KMS-11 (cell line): ENCODE measurements around the gene KLHL42.
"Not testable (repeated sequence)": the region's sequence is repeated elsewhere in the genome, so short reads cannot be mapped to it uniquely, and the experiment has no call there.

ENCODE experiments used
- H2AFZ ChIP-seq: fragments of 200-600 bp; sonication (generic); 2 replicates; pipeline ENCODE4 v1.6.1; 2016; ENCODE audit warnings: antibody characterized with exemption, mixed run types, low read depth
- H3K27ac ChIP-seq: fragments of 200-600 bp; sonication (generic); 2 replicates; pipeline ENCODE4 v1.6.1; 2016; ENCODE audit warnings: mild to moderate bottlenecking, mixed run types
- H3K27me3 ChIP-seq: fragments of 200-600 bp; sonication (generic); 2 replicates; pipeline ENCODE4 v1.6.1; 2017; ENCODE audit warnings: mild to moderate bottlenecking, low read depth, mixed run types, moderate library complexity; ENCODE audit not compliant: insufficient read depth
- H3K36me3 ChIP-seq: fragments of 200-600 bp; sonication (generic); 2 replicates; pipeline ENCODE4 v1.6.1; 2017; ENCODE audit warnings: mild to moderate bottlenecking, mixed run types; ENCODE audit not compliant: insufficient read depth
- H3K4me1 ChIP-seq: fragments of 200-600 bp; sonication (generic); 2 replicates; pipeline ENCODE4 v1.6.1; 2016; ENCODE audit warnings: mild to moderate bottlenecking, low read depth, mixed run types; ENCODE audit not compliant: poor library complexity, severe bottlenecking
- H3K4me2 ChIP-seq: fragments of 200-600 bp; sonication (generic); 2 replicates; pipeline ENCODE4 v1.7.0; 2016; ENCODE audit warnings: mild to moderate bottlenecking, mixed run types
- H3K4me3 ChIP-seq: fragments of 200-600 bp; sonication (generic); IDR thresholded peaks from 2 replicates; pipeline ENCODE4 v1.6.1; 2017; ENCODE audit warnings: low read depth, low read length, mixed read lengths; ENCODE audit not compliant: insufficient read depth
- H3K79me2 ChIP-seq: fragments of 200-600 bp; sonication (generic); 2 replicates; pipeline ENCODE4 v1.6.1; 2016; ENCODE audit warnings: low read depth, mixed run types; ENCODE audit not compliant: insufficient read depth
- H3K9ac ChIP-seq: fragments of 200-600 bp; sonication (generic); 2 replicates; pipeline ENCODE4 v1.6.1; 2016; ENCODE audit warnings: mild to moderate bottlenecking, mixed run types
- H4K20me1 ChIP-seq: fragments of 200-600 bp; sonication (generic); 2 replicates; pipeline ENCODE4 v1.6.1; 2016; ENCODE audit warnings: mild to moderate bottlenecking, mixed run types; ENCODE audit not compliant: insufficient read depth
- TF ChIP-seq, protein P1 (sequence below): fragments of 200-600 bp; sonication (generic); conservative IDR thresholded peaks from 2 replicates; pipeline ENCODE4 v1.6.1; 2017; ENCODE audit warnings: low read depth, mild to moderate bottlenecking, antibody characterized with exemption, low read length, moderate library complexity, mixed read lengths

Gene KLHL42, protein sequence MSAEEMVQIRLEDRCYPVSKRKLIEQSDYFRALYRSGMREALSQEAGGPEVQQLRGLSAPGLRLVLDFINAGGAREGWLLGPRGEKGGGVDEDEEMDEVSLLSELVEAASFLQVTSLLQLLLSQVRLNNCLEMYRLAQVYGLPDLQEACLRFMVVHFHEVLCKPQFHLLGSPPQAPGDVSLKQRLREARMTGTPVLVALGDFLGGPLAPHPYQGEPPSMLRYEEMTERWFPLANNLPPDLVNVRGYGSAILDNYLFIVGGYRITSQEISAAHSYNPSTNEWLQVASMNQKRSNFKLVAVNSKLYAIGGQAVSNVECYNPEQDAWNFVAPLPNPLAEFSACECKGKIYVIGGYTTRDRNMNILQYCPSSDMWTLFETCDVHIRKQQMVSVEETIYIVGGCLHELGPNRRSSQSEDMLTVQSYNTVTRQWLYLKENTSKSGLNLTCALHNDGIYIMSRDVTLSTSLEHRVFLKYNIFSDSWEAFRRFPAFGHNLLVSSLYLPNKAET

DNA sequence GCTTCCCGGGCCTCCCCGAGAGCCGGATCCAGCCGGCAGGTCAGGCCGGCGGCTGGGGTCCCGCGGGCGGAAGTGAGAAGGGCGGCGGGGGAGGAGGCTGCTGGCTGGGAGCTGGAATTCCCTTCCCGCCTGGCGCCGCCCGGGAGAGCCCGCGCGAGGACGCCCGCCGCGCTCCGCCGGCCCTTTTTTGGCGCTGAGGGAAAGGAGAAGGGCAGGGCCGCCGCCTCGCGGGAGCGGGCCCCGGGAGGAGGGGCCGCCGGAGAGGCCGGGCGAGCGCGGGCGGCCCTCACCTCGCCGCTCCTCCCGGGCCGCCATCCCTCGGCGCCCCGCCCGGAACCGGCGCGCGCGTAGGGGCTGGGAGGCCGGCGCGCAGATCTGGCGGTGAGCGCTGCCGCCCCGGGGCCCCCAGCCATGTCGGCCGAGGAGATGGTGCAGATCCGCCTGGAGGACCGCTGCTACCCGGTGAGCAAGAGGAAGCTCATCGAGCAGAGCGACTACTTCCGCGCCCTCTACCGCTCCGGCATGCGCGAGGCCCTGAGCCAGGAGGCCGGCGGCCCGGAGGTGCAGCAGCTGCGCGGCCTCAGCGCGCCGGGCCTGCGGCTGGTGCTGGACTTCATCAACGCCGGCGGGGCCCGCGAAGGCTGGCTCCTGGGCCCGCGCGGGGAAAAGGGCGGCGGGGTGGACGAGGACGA, at the start of gene KLHL42, which contains the start of gene MANSC4:
TSS of gene KLHL42 (plus strand) at position 314 of the 692 bp plus-strand sequence. CDS start at position 412, 98 bp downstream.
TSS of gene MANSC4 (minus strand) at position 317 of the 692 bp plus-strand sequence. CDS start 8,960 bp downstream, outside the sequence.
- Histone ChIP-seq H3K36me3 (no peaks in the 10 kb centered on the region), H3K27me3 (no peaks in the 10 kb centered on the region), H3K79me2 (0 out of 2 replicates have a peak, but pooled peaks cover 3% of the 10 kb centered on the region), H2AFZ (peak within 1 kb of the TSS; percentile 94), H3K4me1 (peaks cover 10% of the 10 kb centered on the region), H3K4me3 (no peak within 1 kb of the TSS), H3K9ac (peak within 1 kb of the TSS; percentile 78), H3K27ac (peak within 1 kb of the TSS; percentile 54), H4K20me1 (no peaks in the 10 kb centered on the region), H3K4me2 (peak within 1 kb of the TSS; percentile 88)
- TF ChIP-seq, protein P1, sequence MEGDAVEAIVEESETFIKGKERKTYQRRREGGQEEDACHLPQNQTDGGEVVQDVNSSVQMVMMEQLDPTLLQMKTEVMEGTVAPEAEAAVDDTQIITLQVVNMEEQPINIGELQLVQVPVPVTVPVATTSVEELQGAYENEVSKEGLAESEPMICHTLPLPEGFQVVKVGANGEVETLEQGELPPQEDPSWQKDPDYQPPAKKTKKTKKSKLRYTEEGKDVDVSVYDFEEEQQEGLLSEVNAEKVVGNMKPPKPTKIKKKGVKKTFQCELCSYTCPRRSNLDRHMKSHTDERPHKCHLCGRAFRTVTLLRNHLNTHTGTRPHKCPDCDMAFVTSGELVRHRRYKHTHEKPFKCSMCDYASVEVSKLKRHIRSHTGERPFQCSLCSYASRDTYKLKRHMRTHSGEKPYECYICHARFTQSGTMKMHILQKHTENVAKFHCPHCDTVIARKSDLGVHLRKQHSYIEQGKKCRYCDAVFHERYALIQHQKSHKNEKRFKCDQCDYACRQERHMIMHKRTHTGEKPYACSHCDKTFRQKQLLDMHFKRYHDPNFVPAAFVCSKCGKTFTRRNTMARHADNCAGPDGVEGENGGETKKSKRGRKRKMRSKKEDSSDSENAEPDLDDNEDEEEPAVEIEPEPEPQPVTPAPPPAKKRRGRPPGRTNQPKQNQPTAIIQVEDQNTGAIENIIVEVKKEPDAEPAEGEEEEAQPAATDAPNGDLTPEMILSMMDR, result no peak

DNA sequence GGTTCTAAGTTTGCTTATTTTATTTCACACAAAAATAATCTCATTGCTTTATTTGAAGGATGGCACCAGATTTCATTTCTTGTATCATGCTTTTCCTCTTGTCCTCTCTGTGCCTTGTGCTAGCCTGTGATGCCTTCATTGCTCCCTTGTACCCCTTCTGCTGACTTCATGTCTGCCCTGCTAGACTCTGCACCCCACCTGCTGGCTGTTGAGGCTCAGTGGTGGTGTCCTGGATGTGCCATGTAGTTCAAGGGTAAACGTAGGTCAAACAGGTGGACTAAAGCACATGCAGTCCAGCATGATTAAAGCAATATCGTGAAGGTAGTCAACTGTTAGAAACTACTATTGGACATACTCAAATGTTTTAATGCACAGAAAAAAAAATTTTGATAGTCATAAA, 47.8 kb upstream of the KLHL42 start:
- Histone ChIP-seq H3K79me2 (no peaks in the 10 kb centered on the region; the same call in 1 of the 2 replicates), H3K9ac (no peak overlapping the region), H3K4me2 (no peak overlapping the region), H3K4me1 (peaks cover 8% of the 10 kb centered on the region), H3K4me3 (no peak overlapping the region), H2AFZ (no peak overlapping the region), H3K27me3 (no peaks in the 10 kb centered on the region), H4K20me1 (no peaks in the 10 kb centered on the region), H3K27ac (peak overlapping the region; percentile 45; the same call in 1 of the 2 replicates), H3K36me3 (no peaks in the 10 kb centered on the region; the same call in 1 of the 2 replicates)
- TF ChIP-seq, protein P1, result no peak; the same call in 1 of the 2 replicates

DNA sequence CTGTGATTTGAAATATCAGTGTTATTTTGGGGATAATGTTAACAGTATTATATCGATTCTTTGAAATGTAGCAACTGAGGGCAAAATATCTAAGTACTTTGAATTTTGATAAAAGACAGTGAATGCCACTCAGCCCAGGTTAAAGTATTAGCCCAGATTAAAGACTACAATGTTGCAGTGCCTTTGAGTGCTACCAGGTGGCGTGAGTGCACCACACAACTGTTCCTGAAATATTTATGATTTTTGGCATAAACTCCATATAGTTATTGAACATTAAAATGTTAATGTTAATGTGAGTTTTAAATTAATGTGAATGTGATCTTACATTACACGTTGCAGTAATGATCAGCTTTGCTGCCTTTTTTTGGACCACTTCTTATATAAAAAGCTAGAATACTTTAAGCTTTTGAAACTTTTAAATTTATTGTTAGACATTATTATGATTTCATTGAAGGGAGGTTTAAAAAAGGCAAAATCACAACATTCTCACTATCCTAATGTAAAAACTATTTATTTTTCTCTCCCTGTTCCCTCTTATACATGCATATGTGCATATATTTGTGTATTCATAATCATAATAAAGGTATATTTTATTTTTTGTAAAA, 46.9 kb upstream of the KLHL42 start:
- Histone ChIP-seq H4K20me1 (no peaks in the 10 kb centered on the region), H3K36me3 (no peaks in the 10 kb centered on the region; the same call in 1 of the 2 replicates), H3K4me1 (peaks cover 11% of the 10 kb centered on the region), H2AFZ (no peak overlapping the region), H3K79me2 (no peaks in the 10 kb centered on the region; the same call in 1 of the 2 replicates), H3K27ac (no peak overlapping the region), H3K4me2 (no peak overlapping the region), H3K9ac (no peak overlapping the region), H3K4me3 (no peak overlapping the region), H3K27me3 (no peaks in the 10 kb centered on the region)
- TF ChIP-seq, protein P1, result peak; percentile 88

DNA sequence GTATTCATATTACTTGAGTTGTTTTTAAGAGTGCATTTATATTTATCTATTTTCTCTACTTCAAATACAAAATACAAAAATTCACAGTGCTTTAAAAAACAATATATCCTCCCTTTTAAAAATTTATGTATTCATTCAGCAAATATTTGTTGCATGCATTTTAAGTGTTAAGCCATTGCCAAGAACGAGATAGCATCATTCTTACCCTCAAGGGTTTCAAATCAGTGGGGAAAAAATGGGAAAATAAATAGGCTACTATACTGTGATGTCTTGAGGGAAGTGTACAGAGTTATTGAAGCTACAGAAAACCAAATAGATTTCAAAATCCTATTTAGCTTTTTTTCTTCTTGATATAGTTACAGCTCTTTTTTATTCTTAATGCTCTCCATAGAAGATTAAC, 46.2 kb upstream of the KLHL42 start:
- Histone ChIP-seq H3K27ac (no peak overlapping the region), H3K4me1 (peaks cover 18% of the 10 kb centered on the region), H3K9ac (no peak overlapping the region), H3K36me3 (no peaks in the 10 kb centered on the region; the same call in 1 of the 2 replicates), H3K4me3 (no peak overlapping the region), H3K79me2 (no peaks in the 10 kb centered on the region; the same call in 1 of the 2 replicates), H3K27me3 (no peaks in the 10 kb centered on the region), H4K20me1 (no peaks in the 10 kb centered on the region), H2AFZ (no peak overlapping the region), H3K4me2 (no peak overlapping the region)
- TF ChIP-seq, protein P1, result no peak

DNA sequence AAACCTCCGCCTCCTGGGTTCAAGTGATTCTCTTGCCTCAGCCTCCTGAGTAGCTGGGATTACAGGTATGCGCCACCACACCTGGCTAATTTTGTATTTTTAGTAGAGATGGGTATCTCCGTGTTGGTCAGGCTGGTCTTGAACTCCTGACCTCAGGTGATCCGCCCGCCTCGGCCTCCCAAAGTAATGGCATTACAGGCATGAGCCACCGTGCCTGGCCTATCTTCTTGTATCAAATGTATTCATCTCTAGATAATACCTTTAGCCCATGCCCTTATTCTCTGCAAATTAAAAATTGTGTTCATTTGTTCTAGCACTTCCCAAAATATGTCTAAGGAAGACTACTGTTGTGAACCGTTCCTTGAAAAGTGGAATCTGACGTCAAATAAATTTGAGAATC, 45.7 kb upstream of the KLHL42 start:
- H3K36me3 ChIP-seq, result not testable (repeated sequence)

More for the DNA sequence above, 45.7 kb upstream of the KLHL42 start:
- H3K27me3 ChIP-seq, H3K79me2 ChIP-seq, H2AFZ ChIP-seq, H3K9ac ChIP-seq, H3K4me2 ChIP-seq, H4K20me1 ChIP-seq, H3K27ac ChIP-seq, H3K4me3 ChIP-seq: not testable (repeated sequence)
- H3K4me1 ChIP-seq, result peaks cover 23% of the 10 kb centered on the region
